ENCODE measurements around the gene RPL9. TPM values are rescaled to one million over a fixed set of nuclear protein-coding genes. Genes with fewer than 3 reads are reported as not detected.
A peak's percentile ranks its signal among the peaks of the same experiment; 100 is the strongest.

RPL9 gene
- total and polyA plus RNA-seq, 2 donors (not counting 1 experiment from before 2014, with no cell fraction given): 2,031 to 2,407 TPM

- DNase-seq: no peak
- Histone ChIP-seq H2AFZ (ENCODE audit: insufficient read depth, low read depth, low read length, poor library complexity, severe bottlenecking) (no peak overlapping the region), H3K36me3 (replicated peaks in 1 of 2; ENCODE audit: control extremely low read depth in 1 of 2, control insufficient read depth in 1 of 2, extremely low read depth in 1 of 2, insufficient read depth in 2 of 2, low read length in 1 of 2) (peaks cover 20 to 67% of the 10 kb centered on the region in 2 experiments), H4K20me1 (ENCODE audit: control insufficient read depth, insufficient read depth, low read length, poor library complexity, severe bottlenecking) (peaks cover 21% of the 10 kb centered on the region), H3K27me3 (replicated peaks in 1 of 4; ENCODE audit: control extremely low read depth in 1 of 4, control insufficient read depth in 3 of 4, insufficient read depth in 4 of 4, low read length in 3 of 4) (no peaks in the 10 kb centered on the region), H3K4me2 (replicated peaks; ENCODE audit: low read depth, low read length, poor library complexity, severe bottlenecking) (no peak overlapping the region), H3K27ac (ENCODE audit: low read length in 2 of 2) (no peak overlapping the region), H3K4me1 (ENCODE audit: control insufficient read depth in 2 of 2, insufficient read depth in 2 of 2, low read length in 2 of 2) (peaks cover 15 to 16% of the 10 kb centered on the region in 2 donors), H3K4me3 (ENCODE audit: control extremely low read depth in 1 of 5, extremely low read depth in 1 of 5, insufficient read depth in 1 of 5, low read depth in 2 of 5, low read length in 4 of 5) (no peak overlapping the region), H3K9ac (ENCODE audit: low read length) (no peak overlapping the region), H3K79me2 (ENCODE audit: control insufficient read depth, insufficient read depth, low read length) (peaks cover 12% of the 10 kb centered on the region), H3K9me3 (ENCODE audit: control extremely low read depth in 1 of 3, control insufficient read depth in 2 of 3, insufficient read depth in 1 of 3, low read length in 2 of 3) (no peaks in the 10 kb centered on the region)
- H3K9me3 Mint-ChIP-seq (ENCODE audit: insufficient read depth): no peaks in the 10 kb centered on the region
- TF ChIP-seq EZH2 (IDR thresholded peaks at IDR 0.05; ENCODE audit: borderline replicate concordance, insufficient read depth, low read depth, low read length, poor library complexity, severe bottlenecking): no peak
- TF ChIP-seq, protein P1, sequence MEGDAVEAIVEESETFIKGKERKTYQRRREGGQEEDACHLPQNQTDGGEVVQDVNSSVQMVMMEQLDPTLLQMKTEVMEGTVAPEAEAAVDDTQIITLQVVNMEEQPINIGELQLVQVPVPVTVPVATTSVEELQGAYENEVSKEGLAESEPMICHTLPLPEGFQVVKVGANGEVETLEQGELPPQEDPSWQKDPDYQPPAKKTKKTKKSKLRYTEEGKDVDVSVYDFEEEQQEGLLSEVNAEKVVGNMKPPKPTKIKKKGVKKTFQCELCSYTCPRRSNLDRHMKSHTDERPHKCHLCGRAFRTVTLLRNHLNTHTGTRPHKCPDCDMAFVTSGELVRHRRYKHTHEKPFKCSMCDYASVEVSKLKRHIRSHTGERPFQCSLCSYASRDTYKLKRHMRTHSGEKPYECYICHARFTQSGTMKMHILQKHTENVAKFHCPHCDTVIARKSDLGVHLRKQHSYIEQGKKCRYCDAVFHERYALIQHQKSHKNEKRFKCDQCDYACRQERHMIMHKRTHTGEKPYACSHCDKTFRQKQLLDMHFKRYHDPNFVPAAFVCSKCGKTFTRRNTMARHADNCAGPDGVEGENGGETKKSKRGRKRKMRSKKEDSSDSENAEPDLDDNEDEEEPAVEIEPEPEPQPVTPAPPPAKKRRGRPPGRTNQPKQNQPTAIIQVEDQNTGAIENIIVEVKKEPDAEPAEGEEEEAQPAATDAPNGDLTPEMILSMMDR (IDR thresholded peaks at IDR 0.05): no peak
- H3K27me3 Mint-ChIP-seq: no peaks in the 10 kb centered on the region
- ChIA-PET CTCF (no interaction called here), POLR2A (no interaction called here)
- 90% methylated on average over 2 of the region's 11 CpGs for WGBS (ENCODE audit: insufficient coverage)
- no peak overlapping the region for H3K4me3 Mint-ChIP-seq
- intact Hi-C loops (cut with micrococcal nuclease): loop anchor here (10.0 kb wide), 1 partner anchor 548 kb away; no protein-coding TSS in a partner anchor
- no peak for ATAC-seq (ENCODE audit: low read depth)
- H3K4me1 Mint-ChIP-seq: peaks cover 22% of the 10 kb centered on the region
- H3K27ac Mint-ChIP-seq: peak overlapping the region; percentile 17
These were observed 5.7 kb downstream of the RPL9 start for GRCh38 chr4:39452860-39453587.

DNA sequence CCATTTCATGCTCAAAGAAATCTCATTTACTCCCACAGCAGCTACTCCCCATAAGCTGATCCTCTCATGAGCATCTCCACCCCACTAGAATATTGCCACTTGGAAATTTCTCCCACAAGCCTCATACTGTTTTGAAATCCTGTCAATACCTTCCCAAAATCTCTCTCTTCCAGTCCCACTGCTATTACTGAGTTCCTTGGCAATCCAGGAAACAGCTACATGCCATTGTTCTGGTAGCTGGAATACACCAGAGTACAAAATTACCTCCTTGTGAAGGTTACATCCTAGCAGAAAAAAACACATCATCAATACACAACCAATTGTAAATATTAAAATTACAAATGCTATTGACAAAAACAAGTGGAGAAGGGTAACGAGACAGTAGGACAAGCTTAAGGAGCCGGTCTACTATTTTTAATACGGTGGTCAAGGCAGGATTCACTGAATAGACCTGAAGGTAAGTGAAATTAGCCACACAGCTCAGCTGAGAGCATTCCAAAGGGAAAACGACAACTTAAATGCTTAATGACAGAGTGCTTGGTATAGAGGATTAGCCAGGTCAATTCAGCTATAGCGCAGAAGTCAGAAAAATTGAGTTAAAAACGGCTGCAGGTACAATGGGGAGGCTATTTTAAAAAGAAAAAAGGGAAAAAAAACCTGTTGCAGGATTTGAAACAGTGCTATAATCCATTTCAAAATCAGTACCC is 6.4 kb downstream of the RPL9 start:
- Mint-ChIP-seq H3K4me1 (peaks cover 20% of the 10 kb centered on the region), H3K4me3 (no peak overlapping the region), H3K9me3 (ENCODE audit: insufficient read depth) (no peaks in the 10 kb centered on the region), H3K27ac (no peak overlapping the region), H3K27me3 (no peaks in the 10 kb centered on the region)
- Histone ChIP-seq H3K4me1 (ENCODE audit: control insufficient read depth in 2 of 2, insufficient read depth in 2 of 2, low read length in 2 of 2) (peaks cover 13% of the 10 kb centered on the region in 2 donors), H3K79me2 (ENCODE audit: control insufficient read depth, insufficient read depth, low read length) (peaks cover 7% of the 10 kb centered on the region), H3K9ac (ENCODE audit: low read length) (no peak overlapping the region), H3K4me3 (ENCODE audit: control extremely low read depth in 1 of 5, extremely low read depth in 1 of 5, insufficient read depth in 1 of 5, low read depth in 2 of 5, low read length in 4 of 5) (no peak overlapping the region), H3K36me3 (replicated peaks in 1 of 2; ENCODE audit: control extremely low read depth in 1 of 2, control insufficient read depth in 1 of 2, extremely low read depth in 1 of 2, insufficient read depth in 2 of 2, low read length in 1 of 2) (peaks cover 15 to 61% of the 10 kb centered on the region in 2 experiments), H4K20me1 (ENCODE audit: control insufficient read depth, insufficient read depth, low read length, poor library complexity, severe bottlenecking) (peaks cover 21% of the 10 kb centered on the region), H2AFZ (ENCODE audit: insufficient read depth, low read depth, low read length, poor library complexity, severe bottlenecking) (no peak overlapping the region), H3K27ac (ENCODE audit: low read length in 2 of 2) (peak overlapping the region in 1 of 2 donors; percentile 4), H3K27me3 (replicated peaks in 1 of 4; ENCODE audit: control extremely low read depth in 1 of 4, control insufficient read depth in 3 of 4, insufficient read depth in 4 of 4, low read length in 3 of 4) (no peaks in the 10 kb centered on the region), H3K4me2 (replicated peaks; ENCODE audit: low read depth, low read length, poor library complexity, severe bottlenecking) (no peak overlapping the region), H3K9me3 (ENCODE audit: control extremely low read depth in 1 of 3, control insufficient read depth in 2 of 3, insufficient read depth in 1 of 3, low read length in 2 of 3) (no peaks in the 10 kb centered on the region)
- POLR2A ChIA-PET: no interaction called here
- TF ChIP-seq, protein P1 (IDR thresholded peaks at IDR 0.05): no peak
- intact Hi-C loops (cut with micrococcal nuclease): loop anchor here (10.0 kb wide), 1 partner anchor 548 kb away; no protein-coding TSS in a partner anchor
- ATAC-seq (ENCODE audit: low read depth): no peak
- DNase-seq: no peak
- WGBS (ENCODE audit: insufficient coverage): 96% methylated on average over 4 of the region's 6 CpGs
- CTCF ChIA-PET: no interaction called here

Measured in B cell (primary cell).